GM18526 (cell line): Measurements from ENCODE around the gene ARID2.

Experiments
- POLR2A ChIP-seq: IDR thresholded peaks from 3 replicates; pipeline ENCODE4 v1.6.1; 2011; ENCODE audit not compliant: insufficient read length; ENCODE audit errors: extremely low read depth

ARID2 gene

DNA sequence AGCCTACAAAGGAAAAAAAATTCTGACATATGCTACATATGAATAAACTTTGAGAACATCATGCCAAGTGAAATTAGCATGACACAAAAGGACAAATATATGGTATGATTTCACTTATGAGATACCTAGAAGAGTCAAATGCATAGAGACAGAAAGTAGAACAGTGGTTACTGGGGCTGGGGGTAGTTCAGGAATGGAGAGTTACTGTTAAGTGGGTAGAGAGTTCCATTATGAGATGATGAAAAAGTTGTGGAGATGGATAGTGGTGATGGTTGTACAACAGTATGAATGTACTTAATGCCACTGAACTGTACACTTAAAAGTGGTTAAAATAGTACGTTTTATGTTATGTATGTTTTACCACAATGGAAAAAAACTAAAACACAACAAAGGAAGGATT, 168.6 kb downstream of the ARID2 start:
- no peak for TF ChIP-seq POLR2A

DNA sequence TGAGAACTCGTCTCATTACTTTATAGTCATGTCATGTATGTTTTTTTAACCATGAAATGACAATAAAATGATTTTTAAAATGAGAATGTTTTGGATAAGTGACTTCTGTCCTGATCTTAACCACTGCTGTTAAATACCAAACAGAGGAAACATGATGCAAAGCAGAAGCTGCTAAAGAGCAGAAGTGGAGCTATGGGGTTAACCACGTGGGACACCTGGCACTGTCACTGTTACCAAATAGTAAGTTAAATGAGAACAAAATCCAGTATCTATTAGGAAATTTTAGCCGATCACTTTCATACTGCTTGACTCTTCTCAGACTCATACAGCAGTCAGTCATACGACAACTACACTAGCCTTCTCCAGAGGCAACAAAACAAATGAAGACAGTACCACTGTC, 178.4 kb downstream of the ARID2 start:
- no peak for TF ChIP-seq POLR2A

DNA sequence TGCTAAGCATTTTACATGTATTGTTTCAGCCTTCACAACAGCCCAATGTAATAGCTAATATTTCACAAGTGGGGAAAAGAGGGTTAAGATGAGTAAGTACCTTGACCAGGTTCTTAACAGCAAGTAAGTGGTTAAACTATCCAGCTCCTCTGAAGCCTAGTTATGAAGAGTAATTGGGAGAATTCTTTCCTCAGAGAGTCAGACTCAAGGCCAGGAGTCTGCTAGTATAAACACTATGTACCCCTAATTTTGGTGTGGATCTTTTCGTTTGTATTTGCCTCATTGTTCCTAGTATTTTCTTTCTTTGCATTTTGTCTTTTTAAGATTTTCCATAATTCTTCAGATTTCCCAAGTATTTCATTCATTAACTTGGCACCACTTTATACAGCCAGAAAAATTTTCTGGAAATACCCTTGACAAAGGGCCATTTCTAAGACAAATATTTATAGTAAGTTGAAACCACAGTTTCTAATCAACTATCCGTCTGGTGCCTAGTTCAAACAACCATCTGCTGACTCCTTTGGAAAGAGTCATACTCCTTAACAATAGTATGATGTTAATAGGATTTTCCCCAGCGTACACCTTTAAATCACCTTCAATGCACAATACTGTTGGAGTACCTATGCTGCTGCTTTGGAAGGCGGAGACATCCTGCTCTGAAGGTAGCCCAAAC, 179.7 kb downstream of the ARID2 start:
- TF ChIP-seq POLR2A: no peak

DNA sequence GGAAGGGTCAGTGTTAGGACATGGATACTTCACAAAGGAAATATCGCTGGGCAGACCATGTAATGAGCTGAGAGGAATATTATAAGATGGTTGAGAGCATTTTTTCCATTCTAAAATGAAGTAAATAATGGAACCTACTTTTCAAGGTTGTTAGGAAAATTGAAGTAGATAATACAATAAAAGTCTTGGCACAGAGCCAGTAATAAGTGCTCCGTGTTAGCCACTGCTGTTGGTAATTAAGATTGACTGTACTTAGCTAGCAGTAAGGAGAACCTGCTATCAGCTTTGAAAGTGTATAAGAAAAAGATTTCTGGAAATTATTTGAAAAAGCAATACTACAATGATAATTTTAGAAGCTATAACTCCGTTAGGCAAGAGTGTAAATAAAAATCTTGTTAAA, 183.3 kb downstream of the ARID2 start:
- no peak for TF ChIP-seq POLR2A

DNA sequence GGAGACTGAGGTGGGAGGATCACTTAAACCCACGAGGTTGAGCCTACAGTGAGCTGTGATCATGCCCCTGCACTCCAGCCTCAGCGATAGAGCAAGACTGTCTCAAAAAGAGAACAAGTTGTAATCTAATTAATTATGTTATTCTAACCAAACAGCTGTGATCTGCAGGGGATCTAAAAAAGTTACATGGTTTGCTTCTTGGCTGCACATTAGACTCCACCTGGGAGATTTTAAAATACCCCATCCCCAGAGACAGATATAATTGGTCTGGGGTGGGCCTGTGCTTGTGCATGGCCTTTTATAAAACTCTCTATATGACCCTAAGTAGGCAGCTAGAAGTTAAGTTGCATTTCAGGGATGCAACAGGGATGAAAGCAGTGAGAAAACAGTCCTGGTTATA, 184.1 kb downstream of the ARID2 start:
- no peak for TF ChIP-seq POLR2A

DNA sequence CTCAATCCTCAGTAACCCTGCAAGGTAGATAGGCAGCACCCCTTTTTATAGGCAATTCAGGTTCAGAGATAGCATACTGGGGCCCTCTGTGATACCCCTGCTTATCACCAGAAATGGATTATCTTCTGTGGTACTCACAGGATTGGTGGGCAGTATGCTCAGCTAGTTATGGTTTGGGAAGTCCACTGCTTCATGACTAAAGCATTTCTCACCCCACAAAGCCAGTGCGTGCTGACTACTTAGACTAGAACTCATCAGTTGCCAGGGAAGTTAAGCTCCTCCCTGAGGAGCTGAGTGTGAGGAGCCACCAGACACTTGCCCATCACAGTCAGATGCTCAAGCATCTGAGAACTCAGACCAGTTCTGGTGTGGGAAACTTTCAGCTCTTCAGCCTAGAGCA, 184.6 kb downstream of the ARID2 start:
- no peak for TF ChIP-seq POLR2A

DNA sequence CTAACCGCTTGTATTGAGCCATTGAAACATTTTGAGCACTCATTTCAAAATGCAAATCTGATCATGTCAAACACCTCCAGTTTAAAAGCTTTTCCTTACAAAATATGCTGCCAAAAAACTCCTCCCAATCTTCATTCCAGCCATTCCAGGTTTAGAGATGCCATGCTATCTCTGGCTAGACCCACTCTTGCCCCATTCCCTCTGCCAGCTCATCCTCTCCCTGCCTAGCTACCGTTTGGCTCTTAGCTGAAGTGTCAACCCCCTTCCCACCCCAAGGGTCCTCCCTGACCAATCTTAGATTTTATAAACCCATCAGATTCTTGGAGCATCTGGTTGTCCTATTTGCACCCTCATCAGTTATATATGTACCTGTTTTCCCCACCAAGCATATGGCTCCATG, 185.9 kb downstream of the ARID2 start:
- TF ChIP-seq POLR2A: no peak

DNA sequence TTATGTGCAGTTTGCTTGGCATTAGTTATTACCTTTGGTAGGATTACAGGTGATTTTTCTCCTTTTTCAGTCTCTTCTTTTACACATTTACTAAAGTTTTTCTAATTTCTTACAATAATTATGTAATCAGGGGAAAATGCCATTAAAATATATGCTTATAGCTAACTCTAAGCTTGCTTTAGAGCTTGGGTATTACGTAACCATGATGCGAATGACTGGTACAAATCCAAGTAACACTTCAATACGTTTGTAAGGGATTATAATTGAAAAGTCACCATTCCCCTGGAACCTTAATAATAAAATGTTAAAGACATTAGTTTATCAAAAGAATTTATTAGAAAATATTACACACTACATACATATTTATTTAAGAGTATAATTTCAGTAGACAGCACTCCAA, 189.3 kb downstream of the ARID2 start:
- TF ChIP-seq POLR2A: no peak

DNA sequence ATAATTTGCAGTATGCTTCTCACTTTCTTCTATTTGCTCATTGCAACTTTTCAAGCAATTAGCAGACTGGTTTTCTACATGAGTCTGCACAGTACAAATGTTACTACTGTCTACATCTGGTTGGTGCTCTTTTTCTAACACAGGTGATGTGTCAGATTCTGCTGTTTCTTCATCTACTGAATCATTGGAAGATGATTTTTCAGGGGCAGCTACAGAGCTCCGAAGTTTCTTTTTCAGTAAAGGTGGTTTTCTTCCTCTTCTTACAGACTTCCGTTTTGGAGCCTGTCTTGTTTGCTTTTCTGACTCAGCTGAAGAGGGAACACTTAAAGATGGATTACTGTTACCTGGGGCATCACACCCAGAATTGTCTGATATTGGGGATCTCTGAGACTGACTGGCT, 198.8 kb downstream of the ARID2 start:
- no peak for TF ChIP-seq POLR2A

DNA sequence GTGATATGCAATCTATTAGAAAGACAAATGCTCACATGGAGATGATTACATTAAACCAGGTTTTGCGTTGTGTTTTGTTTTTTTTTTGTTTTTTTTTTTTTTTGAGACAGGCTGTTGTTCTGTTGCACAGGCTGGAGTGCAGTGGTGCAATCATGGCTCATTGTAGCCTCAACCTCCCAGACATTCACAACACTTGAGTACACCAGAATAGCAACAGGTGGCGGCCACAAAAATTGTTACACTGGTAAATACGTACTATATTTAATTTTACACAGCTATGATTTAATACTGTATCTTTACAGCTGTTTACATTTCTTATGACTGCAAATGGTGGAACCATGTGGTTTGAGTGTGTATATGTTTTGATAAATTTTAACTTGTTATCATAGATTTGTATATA, 200.9 kb downstream of the ARID2 start:
- no peak for TF ChIP-seq POLR2A

DNA sequence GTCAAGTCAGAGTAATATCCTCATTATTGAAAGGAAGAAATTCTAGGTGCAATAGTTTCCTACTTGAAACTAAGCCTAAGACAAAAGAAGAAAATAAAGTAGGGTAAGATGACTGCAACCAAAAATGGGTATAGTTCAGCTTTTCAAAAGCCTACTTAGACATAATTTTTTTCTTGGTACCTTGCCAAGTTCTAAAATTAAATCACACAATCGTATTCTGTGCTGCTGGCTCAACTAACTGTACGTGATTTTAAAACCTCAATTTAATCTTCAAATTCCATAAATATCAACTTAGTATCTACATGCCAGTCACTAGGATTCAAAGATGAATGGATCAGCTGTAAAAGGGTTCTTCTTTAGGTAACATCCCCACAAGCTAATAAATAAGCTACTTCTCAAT, 204.0 kb downstream of the ARID2 start:
- TF ChIP-seq POLR2A: no peak

DNA sequence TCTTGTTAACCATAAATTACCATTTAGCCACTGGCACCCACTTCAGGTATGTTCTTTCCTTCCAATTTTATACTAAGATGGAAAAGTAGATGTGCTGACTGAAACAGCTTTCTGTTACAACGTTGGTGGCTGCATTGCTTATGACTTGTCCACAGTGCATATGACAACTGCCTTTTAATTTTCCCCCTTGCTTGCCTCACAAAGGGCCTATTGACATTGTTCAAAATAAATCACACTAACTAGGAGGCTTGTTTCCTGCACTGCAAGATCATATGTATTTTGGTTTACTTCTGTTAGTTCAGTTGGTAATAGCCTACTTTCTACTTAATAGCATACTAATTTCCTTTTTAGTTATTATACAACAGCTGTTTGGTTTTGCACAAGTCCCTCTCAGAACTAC, 205.4 kb downstream of the ARID2 start:
- TF ChIP-seq POLR2A: no peak

DNA sequence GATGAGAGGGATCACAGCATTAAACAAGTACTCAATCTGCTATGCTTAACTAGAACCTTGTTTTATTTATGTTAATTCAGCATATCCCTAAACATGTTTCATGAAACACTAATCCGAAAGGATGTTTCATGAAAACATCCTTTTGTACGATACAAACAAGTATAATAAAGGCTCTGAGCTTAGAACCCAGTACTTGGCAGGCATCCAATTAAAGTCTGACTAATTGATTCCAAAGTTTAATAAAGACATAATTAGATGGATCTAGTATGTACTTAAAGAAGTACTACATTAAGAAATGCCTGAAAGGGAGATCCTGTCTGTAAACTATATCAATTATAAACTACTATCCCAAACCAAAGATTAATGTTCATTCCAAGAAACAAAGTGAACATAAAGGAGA, 209.1 kb downstream of the ARID2 start:
- no peak for TF ChIP-seq POLR2A

DNA sequence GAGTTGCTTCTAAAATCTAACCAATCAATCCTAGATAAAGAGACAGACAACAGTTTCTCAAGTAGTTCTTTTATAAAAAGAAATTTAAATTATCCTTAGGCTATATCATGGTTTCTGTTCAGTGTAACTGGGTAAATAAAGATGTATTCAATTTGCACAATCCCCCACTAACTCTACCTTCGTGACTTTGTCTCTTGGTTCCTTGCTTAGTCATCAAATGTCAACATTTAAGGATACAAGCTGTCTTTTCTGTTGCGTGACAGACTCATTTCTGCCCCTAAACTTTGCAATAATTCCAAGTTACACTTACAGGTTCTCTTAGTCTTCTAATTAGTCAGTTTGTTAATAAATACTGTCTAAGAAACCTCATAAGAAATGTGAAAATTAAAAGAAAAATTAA, 210.3 kb downstream of the ARID2 start:
- TF ChIP-seq POLR2A: no peak

DNA sequence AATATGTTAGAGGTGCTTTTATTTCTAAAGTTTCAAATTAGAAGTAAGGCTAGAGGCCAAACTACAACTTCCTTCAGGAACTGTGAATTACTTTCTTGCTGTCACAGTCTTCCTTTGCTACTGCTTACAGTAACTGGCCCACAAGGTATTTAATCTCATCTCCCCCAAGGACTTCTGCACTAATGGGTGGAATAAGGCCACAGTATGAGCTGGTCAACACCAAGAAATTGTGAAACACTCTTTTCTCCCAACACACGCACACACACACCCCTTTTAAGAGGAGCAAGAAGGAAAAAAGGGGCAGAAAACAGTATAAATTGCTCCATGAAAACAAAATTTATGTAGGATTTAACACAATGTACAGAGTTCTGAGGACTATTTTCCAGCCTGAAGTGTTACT, 215.3 kb downstream of the ARID2 start:
- no peak for TF ChIP-seq POLR2A

DNA sequence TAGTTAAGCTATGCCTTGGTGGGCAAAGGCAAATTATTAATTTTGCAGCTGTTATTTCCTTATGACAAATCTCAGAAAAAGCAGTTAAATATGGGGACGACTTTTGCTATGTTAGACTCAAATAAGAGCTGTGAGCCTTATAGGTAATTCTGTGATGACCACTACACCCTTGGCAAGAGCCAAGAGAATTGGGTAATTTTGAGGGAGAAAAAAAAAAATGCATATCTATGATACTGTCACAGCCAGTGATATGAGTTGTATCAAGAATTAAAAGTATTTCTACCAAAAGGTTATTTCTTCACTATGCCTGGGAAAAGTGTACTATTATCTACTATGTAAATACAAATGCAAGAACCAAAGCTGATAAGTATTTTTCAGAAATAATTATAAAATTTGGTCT, 216.9 kb downstream of the ARID2 start:
- no peak for TF ChIP-seq POLR2A

DNA sequence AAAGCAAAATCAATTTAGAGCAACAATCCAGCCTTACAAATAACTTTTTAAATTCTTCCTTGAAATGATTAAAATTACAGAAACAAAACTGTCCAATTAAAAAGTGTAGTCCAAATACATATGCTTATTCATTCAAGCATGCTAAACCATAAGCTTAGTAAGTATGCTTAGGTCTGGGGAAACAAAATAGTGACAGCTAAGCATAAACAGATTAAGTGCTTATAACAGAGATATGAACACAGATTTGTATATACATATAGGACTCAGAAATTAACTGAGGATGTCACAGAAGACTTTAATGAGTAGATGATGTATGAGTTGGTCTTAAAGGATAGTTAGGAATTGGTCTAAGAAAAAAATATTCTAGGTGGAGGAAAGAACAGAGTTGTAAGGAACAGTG, 219.0 kb downstream of the ARID2 start:
- TF ChIP-seq POLR2A: no peak
